HepG2 (cell line): ENCODE measurements around the gene PRSS48. TPM values are rescaled to one million over a fixed set of nuclear protein-coding genes. Genes with fewer than 3 reads are reported as not detected.

Source experiments
- ATAC-seq: fragments of 200-7000 bp; cut with Tn5 transposase; 3 replicates; pipeline ENCODE4 v1.9.1; 2020; ENCODE audit warnings: mild to moderate bottlenecking, moderate library complexity
- BruUV-seq: library from RNA; stranded (reverse); fragments of 400-500 nt; replicated peaks from 2 replicates; lab custom pipeline; 2021; lab: Mats Ljungman, UMichigan
- CTCF ChIA-PET: fragments of 300-600 bp; formaldehyde crosslinking; extraction: SDS; loops from one replicate; lab custom pipeline; 2021; ENCODE audit warnings: low total read pairs, inconsistent platforms, low intra/inter-chr PET ratio; lab: Yijun Ruan, JAX
- POLR2A ChIA-PET: fragments of 350-600 bp; sonication (Branson Sonifier 250); formaldehyde crosslinking; loops from one replicate; lab custom pipeline; 2020; ENCODE audit warnings: antibody characterized with exemption, inconsistent platforms; lab: Yijun Ruan, JAX
- DNase-seq: peaks from one replicate; pipeline ENCODE4 v3.0.0-alpha.2; 2015; ENCODE audit warnings: low spot score
- FAIRE-seq: peaks from 3 replicates; lab custom pipeline; 2011; peaks lifted over from hg19 to GRCh38; lab: Jason Lieb, UNC
- H2AFZ ChIP-seq: one replicate; pipeline ENCODE4 v1.6.1; 2011; ENCODE audit warnings: low read length, inconsistent platforms
- H3K27ac ChIP-seq: fragments of 300-600 bp; 3 replicates; pipeline ENCODE4 v1.8.0; 2011; ENCODE audit warnings: mixed run types, mild to moderate bottlenecking, mixed read lengths, low read length, inconsistent platforms; ENCODE audit not compliant: insufficient read depth; ENCODE audit errors: extremely low read length
- H3K27me3 ChIP-seq, 2 experiments: fragments of 200-600 bp in 1 of 2; 2 replicates in 1 of 2; 3 replicates in 1 of 2; pipeline versions ENCODE4 v1.6.0 to v1.8.0; 2011; ENCODE audit warnings: low read length in 2 of 2, mild to moderate bottlenecking in 2 of 2, moderate library complexity in 2 of 2, inconsistent platforms in 1 of 2; ENCODE audit not compliant: insufficient read depth in 2 of 2, control insufficient read depth in 1 of 2
- H3K36me3 ChIP-seq, 2 experiments: fragments of 200-600 bp in 1 of 2; replicated peaks in 1 of 2; 2 replicates in 1 of 2; 3 replicates in 1 of 2; pipeline versions ENCODE4 v1.5.1 to v1.8.0; 2011; ENCODE audit warnings: low read length in 2 of 2, inconsistent platforms in 1 of 2; ENCODE audit not compliant: insufficient read depth in 2 of 2, control insufficient read depth in 1 of 2
- H3K4me1 ChIP-seq: 2 replicates; pipeline ENCODE4 v1.5.1; 2012; ENCODE audit warnings: low read length, inconsistent platforms; ENCODE audit not compliant: insufficient read depth
- H3K4me2 ChIP-seq: 2 replicates; pipeline ENCODE4 v1.6.0; 2011; ENCODE audit warnings: low read depth, low read length, inconsistent platforms
- H3K4me3 ChIP-seq, 3 experiments: fragments of 200-600 bp in 1 of 3; sonication (generic), shearing (Covaris generic) in 1 of 3; replicated peaks in 1 of 3; 2 replicates each; pipeline ENCODE4 v1.5.1; 2011 to 2016; ENCODE audit warnings: low read length in 3 of 3, inconsistent platforms in 2 of 3, low read depth in 2 of 3, mild to moderate bottlenecking in 2 of 3, control low read depth in 1 of 3, mixed read lengths in 1 of 3; ENCODE audit not compliant: insufficient read depth in 1 of 3
- H3K79me2 ChIP-seq: one replicate; pipeline ENCODE4 v1.6.1; 2011; ENCODE audit warnings: low read length, inconsistent platforms; ENCODE audit not compliant: insufficient read depth
- H3K9ac ChIP-seq: 2 replicates; pipeline ENCODE4 v1.6.0; 2011; ENCODE audit warnings: mild to moderate bottlenecking, low read depth, low read length, inconsistent platforms; ENCODE audit not compliant: insufficient read depth
- H3K9me3 ChIP-seq: 2 replicates; pipeline ENCODE4 v1.5.1; 2012; ENCODE audit warnings: mild to moderate bottlenecking, low read length
- H4K20me1 ChIP-seq: 2 replicates; pipeline ENCODE4 v1.6.0; 2011; ENCODE audit warnings: inconsistent platforms, mild to moderate bottlenecking, low read length, moderate library complexity; ENCODE audit not compliant: insufficient read depth
- ADNP ChIP-seq: sonication (generic); formaldehyde crosslinking; IDR thresholded peaks from 2 replicates; pipeline ENCODE4 v1.4.0; 2020; ENCODE audit warnings: missing genetic modification reagents
- BRD4 ChIP-seq: sonication (generic); formaldehyde crosslinking; IDR thresholded peaks from 2 replicates; pipeline ENCODE4 v1.4.0; 2020; ENCODE audit warnings: missing genetic modification reagents
- ELF3 ChIP-seq: IDR thresholded peaks from 2 replicates; pipeline ENCODE4 v1.6.1; 2016; ENCODE audit warnings: missing genetic modification reagents, missing compliant biosample characterization
- ETV5 ChIP-seq: IDR thresholded peaks from 2 replicates; pipeline ENCODE4 v1.6.1; 2018; ENCODE audit warnings: missing biosample characterization, missing genetic modification reagents, inconsistent platforms, borderline replicate concordance
- MIXL1 ChIP-seq: IDR thresholded peaks from 2 replicates; pipeline ENCODE4 v1.6.1; 2016
- RFXANK ChIP-seq: IDR thresholded peaks from 2 replicates; pipeline ENCODE4 v1.6.1; 2016
- SCMH1 ChIP-seq: sonication (generic); formaldehyde crosslinking; IDR thresholded peaks from 2 replicates; pipeline ENCODE4 v1.9.0; 2021; ENCODE audit warnings: missing genetic modification reagents, mild to moderate bottlenecking, borderline replicate concordance
- SPEN ChIP-seq: sonication (generic); formaldehyde crosslinking; IDR thresholded peaks from 2 replicates; pipeline ENCODE4 v1.5.1; 2020; ENCODE audit warnings: low read depth, mild to moderate bottlenecking, missing genetic modification reagents
- ZNF414 ChIP-seq: sonication (generic); formaldehyde crosslinking; IDR thresholded peaks from 2 replicates; pipeline ENCODE4 v1.5.0; 2020; ENCODE audit warnings: missing genetic modification reagents
- ZNF639 ChIP-seq: conservative IDR thresholded peaks from 2 replicates; pipeline ENCODE4 v1.6.1; 2018; ENCODE audit warnings: missing genetic modification reagents
- ZNF670 ChIP-seq: sonication (generic); formaldehyde crosslinking; IDR thresholded peaks from 2 replicates; pipeline ENCODE4 v1.8.0; 2022; ENCODE audit warnings: mild to moderate bottlenecking, missing genetic modification reagents, borderline replicate concordance
- WGBS: methylation state at CpG from one replicate; pipeline ENCODE4 v1.1.6; 2017; ENCODE audit warnings: low lambda C conversion rate; 5-methylcytosine and 5-hydroxymethylcytosine counted together
- in situ Hi-C: cut with HindIII; loops from 2 replicates; pipeline ENCODE4 v1.10.0; 2017; ENCODE audit warnings: low pct_unique_long_range_greater_than_20kb; ENCODE audit not compliant: extremely low pct_ligation_motif_present
- intact Hi-C: fragments of 100-400 bp; cut with micrococcal nuclease; formaldehyde crosslinking; loops from one replicate; pipeline ENCODE4 v1.10.0; 2022; ENCODE audit not compliant: unreplicated experiment
- polyA plus RNA-seq, 8 experiments: library from polyadenylated mRNA; depleted of rRNA in 3 of 8; stranded (reverse) in 7 of 8; unstranded in 1 of 8; fragments of >200 nt; fragmentation: Illumina TruSeq in 4 of 8; extraction: Trizol in 4 of 8; gene quantifications; 2 replicates each; pipeline versions ENCODE4 v1.2.1 to v1.2.3, GENCODE V29; 2011 to 2016; ENCODE audit warnings: low read depth in 4 of 8, missing spikeins in 1 of 8, mixed read lengths in 1 of 8; ENCODE audit not compliant: insufficient read depth in 1 of 8
- total RNA-seq, 5 experiments: library from RNA; depleted of rRNA; stranded (reverse); fragments of >200 nt; fragmentation: Illumina TruSeq; extraction: Trizol; gene quantifications; 2 replicates each; pipeline ENCODE4 v1.2.3, GENCODE V29; 2016; ENCODE audit warnings: low read depth in 1 of 5
- TF ChIP-seq, protein P1 (sequence below): sonication (generic); formaldehyde crosslinking; IDR thresholded peaks from 2 replicates; pipeline ENCODE4 v1.8.0; 2022; ENCODE audit warnings: missing genetic modification reagents, low read depth, mild to moderate bottlenecking, borderline replicate concordance
- TF ChIP-seq, protein P2 (sequence below): sonication (generic); formaldehyde crosslinking; IDR thresholded peaks from 2 replicates; pipeline ENCODE4 v1.4.0; 2020; ENCODE audit warnings: mild to moderate bottlenecking, missing genetic modification reagents
- TF ChIP-seq, protein P3 (sequence below): sonication (generic); formaldehyde crosslinking; IDR thresholded peaks from 2 replicates; pipeline ENCODE4 v1.4.0; 2020; ENCODE audit warnings: mild to moderate bottlenecking, missing genetic modification reagents
- TF ChIP-seq, protein P4 (sequence below): IDR thresholded peaks from 2 replicates; pipeline ENCODE4 v1.6.1; 2016; ENCODE audit warnings: control low read depth

PRSS48 gene
- total and polyA plus RNA-seq, 2 of the 13 experiments (the other 11 are each of a cell fraction or from before 2014, with no cell fraction given) = not detected

DNA sequence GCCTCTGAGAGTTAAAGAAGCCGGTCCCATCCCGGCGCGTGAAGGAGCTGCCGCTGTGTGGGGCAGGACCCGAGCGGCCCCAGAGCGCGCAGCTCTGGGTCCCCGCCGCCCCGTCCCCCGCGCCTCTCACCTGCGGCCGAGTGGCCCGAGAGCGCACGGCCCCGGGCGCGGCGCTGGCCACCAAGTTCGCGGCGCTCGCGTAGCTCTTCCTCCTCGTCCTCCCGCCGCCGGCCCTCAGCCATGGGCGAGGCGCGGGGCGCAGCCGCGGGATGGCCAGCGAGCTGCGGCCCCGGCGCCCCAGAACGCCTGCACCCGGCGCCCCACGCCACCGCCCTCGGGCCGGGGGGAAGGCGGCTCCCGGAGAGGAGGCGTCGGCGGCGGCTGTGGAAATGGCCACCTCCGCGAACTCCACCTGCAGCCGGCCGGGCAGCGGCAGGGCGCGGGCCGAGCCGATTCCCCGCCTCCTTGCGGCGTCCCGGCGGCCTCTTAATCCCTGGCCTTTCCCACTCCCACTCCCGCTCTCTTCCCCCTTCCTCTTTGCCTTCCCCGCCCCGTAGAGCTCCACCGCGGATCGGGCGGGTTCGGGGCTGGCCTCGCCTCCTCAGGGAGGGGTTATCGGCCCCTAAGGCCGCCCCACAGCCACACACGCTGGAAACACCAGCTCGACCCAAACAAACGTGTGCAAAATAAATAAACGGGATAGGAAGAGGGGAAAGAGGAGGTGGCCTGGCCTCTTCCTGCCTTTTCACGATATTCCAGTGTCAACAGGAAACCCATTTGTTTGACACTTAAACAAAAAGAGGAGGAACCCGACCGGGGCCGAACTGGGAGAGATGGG lies 48.4 kb downstream of the PRSS48 start, which contains the start of gene SH3D19:
Gene SH3D19, minus strand, starts transcription at position 495 of the 838 bp plus-strand sequence. Its CDS starts 253 bp downstream, at position 242.
- ChIA-PET CTCF (no interaction called here), POLR2A (interaction anchor here (0.6 to 3.7 kb wide), 32 partner anchors 8 to 310 kb away, joined by 3 to 49 read pairs (median 7); partner anchors contain the start of genes FHIP1A, LRBA and PRSS48)
- no peaks in the 10 kb centered on the region for H3K9me3 ChIP-seq
- H3K4me2 ChIP-seq = peak within 1 kb of the TSS; percentile 86
- H4K20me1 ChIP-seq = peaks cover 11% of the 10 kb centered on the region; the same call in 1 of the 2 replicates
- in situ Hi-C loops = no loop called here
- 1% methylated on average over 18 of the region's 88 CpGs for WGBS
- BruUV-seq = TSS peak; percentile 97
- peak within 1 kb of the TSS; percentile 99 for H3K9ac ChIP-seq
- H3K4me1 ChIP-seq = peaks cover 59% of the 10 kb centered on the region
- intact Hi-C loops = no loop called here
- DNase-seq (peak; percentile 99), ATAC-seq (peak; percentile 89), FAIRE-seq (peak; percentile 75)
- H3K27me3 ChIP-seq = no peaks in the 10 kb centered on the region
- H3K36me3 ChIP-seq = no peaks in the 10 kb centered on the region
- H2AFZ ChIP-seq = no peak within 1 kb of the TSS
- peak within 1 kb of the TSS; percentile 100 for H3K27ac ChIP-seq
- H3K4me3 ChIP-seq = peak within 1 kb of the TSS; percentile 80 to 84 (median 83)
- H3K79me2 ChIP-seq = peaks cover 40% of the 10 kb centered on the region
- TF ChIP-seq ZNF639 = 0 out of 2 replicates have a peak, but pooled peaks have one; percentile 55
- TF ChIP-seq, protein P1, sequence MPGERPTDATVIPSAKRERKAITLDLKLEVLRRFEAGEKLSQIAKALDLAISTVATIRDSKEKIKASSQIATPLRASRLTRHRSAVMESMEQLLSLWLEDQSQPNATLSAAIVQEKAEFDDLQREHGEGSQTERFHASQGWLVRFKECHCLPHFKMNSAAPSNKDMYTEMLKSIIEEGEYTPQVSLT (CRISPR knock-in tag) = peak; percentile 90; the same call in 1 of the 2 replicates
- no peak for TF ChIP-seq SCMH1
- TF ChIP-seq BRD4 (CRISPR knock-in tag) = no peak; the same call in 1 of the 2 replicates
- peak; percentile 83 for TF ChIP-seq MIXL1 (CRISPR knock-in tag)
- peak; percentile 83 for TF ChIP-seq SPEN
- TF ChIP-seq ELF3 (CRISPR knock-in tag) = peak; percentile 97
- TF ChIP-seq, protein P2, sequence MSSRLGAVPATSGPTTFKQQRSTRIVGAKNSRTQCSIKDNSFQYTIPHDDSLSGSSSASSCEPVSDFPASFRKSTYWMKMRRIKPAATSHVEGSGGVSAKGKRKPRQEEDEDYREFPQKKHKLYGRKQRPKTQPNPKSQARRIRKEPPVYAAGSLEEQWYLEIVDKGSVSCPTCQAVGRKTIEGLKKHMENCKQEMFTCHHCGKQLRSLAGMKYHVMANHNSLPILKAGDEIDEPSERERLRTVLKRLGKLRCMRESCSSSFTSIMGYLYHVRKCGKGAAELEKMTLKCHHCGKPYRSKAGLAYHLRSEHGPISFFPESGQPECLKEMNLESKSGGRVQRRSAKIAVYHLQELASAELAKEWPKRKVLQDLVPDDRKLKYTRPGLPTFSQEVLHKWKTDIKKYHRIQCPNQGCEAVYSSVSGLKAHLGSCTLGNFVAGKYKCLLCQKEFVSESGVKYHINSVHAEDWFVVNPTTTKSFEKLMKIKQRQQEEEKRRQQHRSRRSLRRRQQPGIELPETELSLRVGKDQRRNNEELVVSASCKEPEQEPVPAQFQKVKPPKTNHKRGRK (CRISPR knock-in tag) = no peak
- TF ChIP-seq, protein P3, sequence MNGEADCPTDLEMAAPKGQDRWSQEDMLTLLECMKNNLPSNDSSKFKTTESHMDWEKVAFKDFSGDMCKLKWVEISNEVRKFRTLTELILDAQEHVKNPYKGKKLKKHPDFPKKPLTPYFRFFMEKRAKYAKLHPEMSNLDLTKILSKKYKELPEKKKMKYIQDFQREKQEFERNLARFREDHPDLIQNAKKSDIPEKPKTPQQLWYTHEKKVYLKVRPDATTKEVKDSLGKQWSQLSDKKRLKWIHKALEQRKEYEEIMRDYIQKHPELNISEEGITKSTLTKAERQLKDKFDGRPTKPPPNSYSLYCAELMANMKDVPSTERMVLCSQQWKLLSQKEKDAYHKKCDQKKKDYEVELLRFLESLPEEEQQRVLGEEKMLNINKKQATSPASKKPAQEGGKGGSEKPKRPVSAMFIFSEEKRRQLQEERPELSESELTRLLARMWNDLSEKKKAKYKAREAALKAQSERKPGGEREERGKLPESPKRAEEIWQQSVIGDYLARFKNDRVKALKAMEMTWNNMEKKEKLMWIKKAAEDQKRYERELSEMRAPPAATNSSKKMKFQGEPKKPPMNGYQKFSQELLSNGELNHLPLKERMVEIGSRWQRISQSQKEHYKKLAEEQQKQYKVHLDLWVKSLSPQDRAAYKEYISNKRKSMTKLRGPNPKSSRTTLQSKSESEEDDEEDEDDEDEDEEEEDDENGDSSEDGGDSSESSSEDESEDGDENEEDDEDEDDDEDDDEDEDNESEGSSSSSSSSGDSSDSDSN (CRISPR knock-in tag) = peak; percentile 95
- TF ChIP-seq, protein P4, sequence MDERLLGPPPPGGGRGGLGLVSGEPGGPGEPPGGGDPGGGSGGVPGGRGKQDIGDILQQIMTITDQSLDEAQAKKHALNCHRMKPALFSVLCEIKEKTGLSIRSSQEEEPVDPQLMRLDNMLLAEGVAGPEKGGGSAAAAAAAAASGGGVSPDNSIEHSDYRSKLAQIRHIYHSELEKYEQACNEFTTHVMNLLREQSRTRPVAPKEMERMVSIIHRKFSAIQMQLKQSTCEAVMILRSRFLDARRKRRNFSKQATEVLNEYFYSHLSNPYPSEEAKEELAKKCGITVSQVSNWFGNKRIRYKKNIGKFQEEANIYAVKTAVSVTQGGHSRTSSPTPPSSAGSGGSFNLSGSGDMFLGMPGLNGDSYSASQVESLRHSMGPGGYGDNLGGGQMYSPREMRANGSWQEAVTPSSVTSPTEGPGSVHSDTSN (CRISPR knock-in tag) = 0 out of 2 replicates have a peak, but pooled peaks have one; percentile 6
- peak; percentile 99 for TF ChIP-seq ETV5
- TF ChIP-seq RFXANK = no peak; the same call in 1 of the 2 replicates
- TF ChIP-seq ZNF414 (CRISPR knock-in tag) = 0 out of 2 replicates have a peak, but pooled peaks have one; percentile 44
- peak; percentile 98 for TF ChIP-seq ZNF670
- TF ChIP-seq ADNP (CRISPR knock-in tag) = 0 out of 2 replicates have a peak, but pooled peaks have one; percentile 26
